DMS114 treated with DMSO at 0.1 percent for 48 hours (cell line): ENCODE data around the gene PCSK6.
A peak's percentile ranks its signal among the peaks of the same experiment; 100 is the strongest.

ENCODE experiments used
- DNase-seq: peaks from one replicate; lab custom pipeline; 2025; ENCODE audit not compliant: unreplicated experiment; lab: John Stamatoyannopoulos, UW

PCSK6 gene

DNA sequence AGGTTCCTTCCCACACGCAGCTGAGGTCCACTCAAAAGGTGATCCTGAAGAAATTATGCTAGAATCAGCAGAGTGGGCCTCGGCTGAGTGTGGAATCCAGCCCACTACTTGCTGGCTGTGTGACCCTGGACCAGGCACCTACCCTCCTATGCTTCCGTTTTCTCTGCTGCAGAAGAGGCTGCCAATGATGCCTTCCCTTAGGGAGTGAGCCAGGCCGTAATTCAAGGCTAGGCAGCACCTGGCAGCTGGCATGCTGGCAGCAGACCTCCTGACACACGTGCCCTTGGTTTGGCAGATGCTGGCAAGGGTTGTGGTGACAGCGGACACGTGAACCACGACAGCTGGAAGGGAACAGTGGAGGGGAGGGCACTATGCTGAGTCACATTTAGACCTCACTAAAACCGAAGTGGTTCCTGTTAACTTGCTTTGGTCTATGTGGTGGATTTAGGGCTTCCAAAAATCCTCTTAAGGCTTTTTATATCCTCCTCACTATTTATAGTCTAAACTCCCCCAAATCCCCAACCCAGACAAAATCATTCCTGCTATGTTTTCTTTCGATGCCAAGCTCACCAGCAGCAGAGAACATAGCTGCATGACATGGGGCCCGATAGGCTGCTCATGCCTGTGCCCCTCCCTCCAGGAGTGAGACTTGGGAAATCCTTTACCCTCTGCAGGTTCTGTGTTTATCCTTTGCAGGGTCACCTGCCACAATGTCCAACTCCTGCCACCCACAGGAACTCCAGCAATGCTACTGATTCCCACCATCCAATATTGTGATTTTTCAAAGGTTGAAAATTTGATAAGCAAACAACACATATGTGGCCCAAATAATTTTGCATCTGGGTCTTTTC lies 10.6 kb upstream of the PCSK6 start:
- no peak for DNase-seq

DNA sequence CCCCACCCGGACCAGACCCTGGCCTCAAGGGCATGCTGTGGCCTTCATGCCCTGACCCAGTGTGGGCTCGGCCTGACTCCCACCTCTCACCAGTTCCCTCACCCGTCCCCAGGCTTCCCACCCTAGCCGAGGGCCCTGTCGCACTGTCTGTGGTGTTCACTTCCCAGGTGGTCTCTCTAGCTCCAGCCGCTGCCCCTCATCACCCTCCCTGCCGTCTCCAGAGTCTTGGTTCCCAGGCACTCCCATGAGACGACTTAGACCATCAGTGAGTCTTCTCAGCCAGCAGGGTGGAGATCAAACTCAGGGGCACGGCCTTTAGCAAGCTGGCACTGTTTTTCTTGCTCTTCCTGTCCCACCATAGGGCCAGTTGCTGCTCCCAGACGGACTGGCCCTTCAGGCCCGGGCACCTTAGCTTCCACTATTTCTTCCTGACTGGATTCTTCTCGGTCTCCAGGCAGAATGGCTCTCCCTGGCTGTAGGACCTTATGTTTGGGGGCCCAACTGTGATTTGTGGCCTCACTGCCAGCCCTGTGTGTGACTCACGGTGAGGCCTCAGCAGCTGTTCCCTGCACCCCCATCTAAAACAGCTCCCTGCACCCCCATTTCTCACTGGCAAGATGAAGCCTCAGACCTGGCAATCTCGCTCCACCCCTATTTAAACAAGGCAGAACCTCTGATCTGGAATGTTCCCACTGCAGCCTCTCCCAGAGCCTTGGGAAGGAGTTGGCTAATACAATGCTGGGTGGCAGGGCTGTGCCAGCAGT lies 9.4 kb upstream of the PCSK6 start:
- DNase-seq: no peak

DNA sequence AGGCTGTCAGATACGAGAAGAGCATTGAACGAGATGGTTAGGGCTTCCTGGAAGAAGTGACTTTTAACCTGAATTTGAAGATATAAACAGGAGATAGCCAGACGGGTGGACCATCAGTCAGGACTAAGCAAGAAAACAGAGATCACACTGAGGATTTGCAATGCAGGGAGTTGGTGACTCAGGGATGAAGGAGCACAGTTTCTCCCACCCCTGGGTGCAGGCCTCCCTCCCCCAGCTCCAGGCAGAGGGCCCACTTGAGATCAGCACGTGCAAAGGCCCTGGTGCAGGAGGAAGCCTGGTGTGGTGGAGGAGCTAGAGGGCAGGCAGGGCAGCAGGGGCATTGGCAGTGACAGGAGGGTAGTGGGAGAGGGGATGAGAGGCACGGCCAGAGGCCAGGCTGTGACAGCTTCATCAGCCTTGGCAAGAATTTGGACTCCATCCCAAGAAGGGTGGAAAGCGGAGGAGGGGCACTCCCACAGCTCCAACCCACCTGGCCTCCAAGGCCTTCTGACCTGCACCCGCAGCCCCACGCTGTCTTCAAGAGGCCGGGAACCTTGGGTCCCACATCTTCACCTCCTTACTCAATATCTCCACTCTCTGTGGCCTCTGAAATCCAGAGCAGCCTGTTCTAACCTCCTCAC lies 8.7 kb upstream of the PCSK6 start:
- DNase-seq: no peak

GRCh38 chr15:101497484-101498034 lies 8.1 kb upstream of the PCSK6 start:
- no peak for DNase-seq

DNA sequence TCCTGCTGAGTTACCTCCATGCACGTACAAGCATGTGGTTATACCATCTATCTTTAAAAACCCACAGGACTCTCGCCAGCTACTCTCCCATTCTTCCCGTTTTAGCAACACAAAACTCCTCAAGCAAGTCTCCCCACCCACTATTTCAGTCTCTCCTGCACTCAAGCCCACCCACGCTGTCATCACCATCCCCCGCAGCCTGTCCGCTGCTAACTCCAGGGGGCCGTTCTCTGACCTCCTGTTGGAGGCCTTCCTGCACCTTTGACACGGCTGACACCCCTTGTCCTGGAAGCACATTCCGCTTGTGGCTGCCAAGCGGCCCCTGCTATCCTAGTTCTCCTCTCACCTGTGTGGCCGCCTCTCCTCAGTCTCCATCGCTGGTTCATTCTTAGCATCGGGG lies 7.5 kb upstream of the PCSK6 start:
- DNase-seq: no peak

- DNase-seq: no peak
Measured at GRCh38 chr15:101496198-101496986, 6.9 kb upstream of the PCSK6 start.

DNA sequence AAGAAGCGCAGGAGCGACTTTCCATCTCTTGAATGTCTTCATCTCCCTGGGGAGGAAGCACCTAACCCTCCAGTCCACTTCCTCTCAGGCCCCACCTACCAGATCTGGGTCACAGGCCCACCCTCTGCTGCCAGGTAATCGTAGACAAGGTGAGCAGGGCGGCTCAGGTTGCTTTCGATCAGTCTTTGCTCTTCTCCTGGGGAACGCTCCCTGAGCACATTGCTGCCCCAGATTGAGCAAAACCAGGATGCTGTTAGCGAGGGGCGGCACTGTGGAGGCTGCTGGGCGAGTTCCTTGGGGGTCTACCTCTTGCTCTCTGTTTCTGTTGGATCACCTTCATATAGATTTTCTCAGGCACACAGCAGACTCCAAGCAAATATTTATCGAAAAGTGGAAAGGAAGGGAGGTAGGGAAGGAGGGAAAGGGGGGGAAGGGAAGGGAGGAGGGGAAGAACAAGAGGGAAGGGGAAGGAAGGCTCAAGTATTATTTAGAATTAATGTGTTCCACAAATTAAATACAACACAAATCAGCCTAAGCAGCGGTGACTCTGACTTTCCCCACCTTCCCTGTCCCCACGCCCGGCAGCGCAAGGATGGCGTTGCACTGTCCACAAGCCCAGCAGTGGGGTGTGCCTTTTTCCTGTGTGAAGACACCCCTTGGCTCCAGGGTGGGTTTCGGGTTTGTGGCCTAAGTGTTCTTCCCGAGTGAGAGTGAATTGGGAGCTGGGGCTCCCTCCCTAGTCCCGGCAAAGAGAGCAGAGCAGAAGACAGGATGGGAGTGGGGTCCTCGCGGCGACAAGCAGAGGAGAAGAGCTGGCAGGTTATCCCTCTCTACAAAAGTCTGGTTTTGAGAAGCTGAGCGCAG lies 6.1 kb upstream of the PCSK6 start:
- DNase-seq: no peak

- DNase-seq: no peak
Measured at GRCh38 chr15:101494251-101494796, 4.8 kb upstream of the PCSK6 start.

DNA sequence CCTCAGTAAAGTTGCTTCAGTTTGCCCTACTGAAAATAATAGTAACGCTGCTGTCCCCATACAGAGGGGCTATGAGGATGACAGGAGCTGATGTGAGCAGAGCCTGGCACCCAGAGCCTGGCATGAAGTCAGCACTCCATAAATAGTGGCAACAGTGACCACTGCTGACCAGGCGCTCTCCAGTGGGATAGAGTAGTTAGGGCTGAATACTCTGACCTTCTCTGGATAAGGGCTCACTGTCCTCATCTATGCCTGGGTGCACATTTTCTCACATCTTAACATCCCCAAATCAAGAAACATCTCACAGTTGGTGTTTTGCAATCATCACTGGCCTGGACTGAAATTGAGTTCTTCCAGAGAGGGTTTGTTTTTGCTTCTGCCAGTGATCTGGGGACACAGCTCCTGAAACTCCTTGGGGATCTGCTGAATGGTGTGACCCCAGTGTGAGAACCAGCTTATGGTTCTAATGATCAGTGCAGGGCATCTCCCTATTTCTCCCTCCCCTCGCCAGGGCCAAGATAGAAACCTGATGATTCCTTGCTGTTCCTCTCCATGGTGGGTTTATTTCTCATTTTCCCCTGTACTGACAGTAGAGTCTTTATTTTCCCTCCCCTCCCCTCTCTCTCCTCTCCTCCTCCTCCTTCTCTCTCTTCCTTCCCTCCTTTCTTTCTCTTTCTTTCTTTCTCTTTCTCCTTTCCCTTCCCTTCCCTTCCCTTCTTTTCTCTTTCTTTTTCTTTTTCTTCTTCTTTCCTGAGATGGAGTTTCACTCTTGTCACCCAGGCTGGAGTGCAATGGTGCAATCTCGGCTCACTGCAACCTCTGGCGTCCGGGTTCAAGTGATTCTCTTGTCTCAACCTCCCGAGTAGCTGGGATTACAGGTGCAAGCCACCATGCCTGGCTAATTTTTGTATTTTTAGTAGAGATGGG lies 3.5 kb upstream of the PCSK6 start:
- DNase-seq: peak; percentile 21

DNA sequence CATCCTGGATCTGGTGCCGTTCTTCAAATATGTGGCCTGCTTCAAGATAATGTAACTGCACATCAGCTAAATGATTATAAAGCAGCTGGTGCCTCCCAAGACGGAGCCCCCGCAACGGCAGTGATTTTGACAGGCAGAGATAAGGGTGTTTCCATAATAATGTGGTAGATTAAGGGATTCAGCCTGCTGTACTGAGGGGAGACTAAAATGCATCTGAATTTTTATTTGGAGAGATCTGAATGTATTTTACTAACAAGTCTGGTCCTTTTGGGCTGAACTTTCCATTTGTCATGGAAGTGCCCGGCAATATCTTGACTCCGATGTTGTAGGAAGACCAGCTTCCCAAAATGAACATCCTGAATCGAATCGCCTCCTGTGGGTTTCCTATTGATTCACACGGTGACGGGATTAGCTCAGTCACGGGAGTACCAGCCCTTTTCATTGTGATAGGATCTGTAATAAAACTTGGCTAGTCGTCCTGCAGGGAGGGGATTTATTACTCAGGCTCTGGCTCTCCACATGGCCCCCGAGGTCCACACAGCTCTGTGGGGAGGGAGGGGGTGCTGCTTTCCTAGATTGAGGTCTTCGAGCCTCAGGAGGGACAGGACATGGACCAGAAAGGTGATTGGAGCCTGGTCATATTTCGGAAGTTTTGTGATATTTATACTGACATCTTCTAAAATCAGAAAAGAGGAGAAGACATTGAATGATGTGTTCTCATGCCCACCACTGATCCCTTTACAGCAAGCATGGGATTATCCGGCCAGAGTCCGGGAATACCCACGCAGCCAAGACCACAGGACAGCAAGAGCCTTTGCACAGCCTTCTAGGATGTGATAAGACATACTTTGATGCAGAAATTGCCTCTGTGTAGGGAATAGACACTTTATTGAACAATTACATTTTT lies 2.5 kb upstream of the PCSK6 start:
- no peak for DNase-seq

- DNase-seq: no peak
Measured at GRCh38 chr15:101490922-101491733, 1.6 kb upstream of the PCSK6 start.

- no peak for DNase-seq
Measured at GRCh38 chr15:101490408-101490891, 943 bp upstream of the PCSK6 start.

- DNase-seq: no peak
Measured at GRCh38 chr15:101489237-101489598, 289 bp downstream of the PCSK6 start.

GRCh38 chr15:101488300-101489164 lies 975 bp downstream of the PCSK6 start:
- no peak for DNase-seq

- DNase-seq: no peak
Measured at GRCh38 chr15:101486696-101487459, 2.6 kb downstream of the PCSK6 start.
